ENCODE results near the gene ZMYND10. TPM values are rescaled to one million over a fixed set of nuclear protein-coding genes. Genes with fewer than 3 reads are reported as not detected.

Gene ZMYND10
- polyA plus RNA-seq, 1 donor (not counting 4 experiments of a cell fraction or from before 2014, with no cell fraction given): 0.21 TPM

- H3K4me1 ChIP-seq (ENCODE audit: control insufficient read depth, extremely low read depth, insufficient read depth, low read length): peaks cover 49% of the 10 kb centered on the region
- FAIRE-seq (no peak), DNase-seq (ENCODE audit: low read depth, low spot score) (no peak)
- H2AFZ ChIP-seq (ENCODE audit: control insufficient read depth, low read length): no peak overlapping the region
- dilution Hi-C loops (cut with MboI; ENCODE audit: extremely low pct_ligation_motif_present, low sequenced_read_pairs): no loop called here
- H3K79me2 ChIP-seq (ENCODE audit: control insufficient read depth, insufficient read depth, low read length): peaks cover 35% of the 10 kb centered on the region
- peak overlapping the region; percentile 7 for H3K4me2 ChIP-seq (ENCODE audit: control insufficient read depth, extremely low read depth, insufficient read depth, low read depth, low read length)
- peak overlapping the region; percentile 19 for H3K9ac ChIP-seq (ENCODE audit: control insufficient read depth, extremely low read depth, insufficient read depth, low read length)
- H3K36me3 ChIP-seq (ENCODE audit: control insufficient read depth in 2 of 2, extremely low read depth in 1 of 2, insufficient read depth in 2 of 2, low read length in 2 of 2): peaks cover 6 to 8% of the 10 kb centered on the region in 2 experiments
- TF ChIP-seq CTCF (optimal IDR thresholded peaks at IDR 0.05 in 1 of 3, IDR thresholded peaks at IDR 0.05 in 1 of 3, conservative IDR thresholded peaks at IDR 0.05 in 1 of 3; ENCODE audit: extremely low read depth in 1 of 3, insufficient read depth in 2 of 3, low read length in 3 of 3) (no peak), EZH2 (IDR thresholded peaks at IDR 0.05; ENCODE audit: low read length) (no peak)
- peaks cover 2% of the 10 kb centered on the region for H4K20me1 ChIP-seq (ENCODE audit: control insufficient read depth, extremely low read depth, insufficient read depth, low read length)
- no peaks in the 10 kb centered on the region for H3K27me3 ChIP-seq (ENCODE audit: control insufficient read depth, extremely low read depth, insufficient read depth, low read length)
- H3K4me3 ChIP-seq (ENCODE audit: control insufficient read depth in 2 of 3, extremely low read depth in 1 of 3, insufficient read depth in 2 of 3, low read depth in 1 of 3, low read length in 3 of 3): no peak overlapping the region
- H3K27ac ChIP-seq (ENCODE audit: control insufficient read depth, insufficient read depth, low read length): no peak overlapping the region
- no peaks in the 10 kb centered on the region for H3K9me1 ChIP-seq (ENCODE audit: control insufficient read depth, extremely low read depth, insufficient read depth, low read length)
- H3K9me3 ChIP-seq (ENCODE audit: control insufficient read depth, low read depth, low read length): no peaks in the 10 kb centered on the region
Observed at GRCh38 chr3:50338965-50339364, 6.6 kb downstream of the ZMYND10 start.

GRCh38 chr3:50337175-50337861 is 8.2 kb downstream of the ZMYND10 start:
- DNase-seq (ENCODE audit: low read depth, low spot score): peak; percentile 97

More at GRCh38 chr3:50337175-50337861, 8.2 kb downstream of the ZMYND10 start:
- peaks cover 7% of the 10 kb centered on the region for H4K20me1 ChIP-seq (ENCODE audit: control insufficient read depth, extremely low read depth, insufficient read depth, low read length)
- H3K4me1 ChIP-seq (ENCODE audit: control insufficient read depth, extremely low read depth, insufficient read depth, low read length): peaks cover 51% of the 10 kb centered on the region
- peak overlapping the region; percentile 89 for H3K4me2 ChIP-seq (ENCODE audit: control insufficient read depth, extremely low read depth, insufficient read depth, low read depth, low read length)
- H3K27ac ChIP-seq (ENCODE audit: control insufficient read depth, insufficient read depth, low read length): peak overlapping the region; percentile 62
- dilution Hi-C loops (cut with MboI; ENCODE audit: extremely low pct_ligation_motif_present, low sequenced_read_pairs): no loop called here
- peak; percentile 57 for FAIRE-seq
- peak overlapping the region; percentile 88 for H2AFZ ChIP-seq (ENCODE audit: control insufficient read depth, low read length)
- H3K4me3 ChIP-seq (ENCODE audit: control insufficient read depth in 2 of 3, extremely low read depth in 1 of 3, insufficient read depth in 2 of 3, low read depth in 1 of 3, low read length in 3 of 3): peak overlapping the region; percentile 78 to 87 (median 79)
- no peaks in the 10 kb centered on the region for H3K27me3 ChIP-seq (ENCODE audit: control insufficient read depth, extremely low read depth, insufficient read depth, low read length)
- H3K9ac ChIP-seq (ENCODE audit: control insufficient read depth, extremely low read depth, insufficient read depth, low read length): peak overlapping the region; percentile 76
- TF ChIP-seq CTCF (optimal IDR thresholded peaks at IDR 0.05 in 1 of 3, IDR thresholded peaks at IDR 0.05 in 1 of 3, conservative IDR thresholded peaks at IDR 0.05 in 1 of 3; ENCODE audit: extremely low read depth in 1 of 3, insufficient read depth in 2 of 3, low read length in 3 of 3) (no peak), EZH2 (IDR thresholded peaks at IDR 0.05; ENCODE audit: low read length) (no peak)
- no peaks in the 10 kb centered on the region for H3K9me1 ChIP-seq (ENCODE audit: control insufficient read depth, extremely low read depth, insufficient read depth, low read length)
- H3K9me3 ChIP-seq (ENCODE audit: control insufficient read depth, low read depth, low read length): no peaks in the 10 kb centered on the region
- H3K79me2 ChIP-seq (ENCODE audit: control insufficient read depth, insufficient read depth, low read length): peaks cover 51% of the 10 kb centered on the region
- H3K36me3 ChIP-seq (ENCODE audit: control insufficient read depth in 2 of 2, extremely low read depth in 1 of 2, insufficient read depth in 2 of 2, low read length in 2 of 2): peaks cover 6 to 15% of the 10 kb centered on the region in 2 experiments
